ENCODE data around the gene FRY.

Gene FRY

GRCh38 chr13:32266130-32266529, 234.6 kb downstream of the FRY start:
- DNase-seq = no peak

GRCh38 chr13:32267836-32268439, 236.4 kb downstream of the FRY start:
- no peak for DNase-seq

GRCh38 chr13:32272021-32272683, 240.6 kb downstream of the FRY start:
- no peak for DNase-seq

GRCh38 chr13:32277839-32278238, 246.3 kb downstream of the FRY start:
- no peak for DNase-seq

- DNase-seq = no peak
Observed at GRCh38 chr13:32278426-32278825, 246.9 kb downstream of the FRY start.

- no peak for DNase-seq
Observed at GRCh38 chr13:32281096-32281495, 249.5 kb downstream of the FRY start.

GRCh38 chr13:32282096-32282711, 250.6 kb downstream of the FRY start:
- DNase-seq = no peak

GRCh38 chr13:32284927-32285632, 253.5 kb downstream of the FRY start:
- peak; percentile 1 for DNase-seq

GRCh38 chr13:32285633-32285965, 254.0 kb downstream of the FRY start:
- DNase-seq = no peak

GRCh38 chr13:32297206-32297605, 265.6 kb downstream of the FRY start:
- no peak for DNase-seq

GRCh38 chr13:32298695-32299094, 267.1 kb downstream of the FRY start:
- DNase-seq = no peak

- DNase-seq = no peak
Observed at GRCh38 chr13:32299893-32300292, 268.3 kb downstream of the FRY start.

- DNase-seq = no peak
Observed at GRCh38 chr13:32300406-32300805, 268.8 kb downstream of the FRY start.

GRCh38 chr13:32300920-32301319, 269.3 kb downstream of the FRY start:
- no peak for DNase-seq

- DNase-seq = no peak
Observed at GRCh38 chr13:32302461-32302860, 270.9 kb downstream of the FRY start.

- no peak for DNase-seq
Observed at GRCh38 chr13:32305646-32306045, 274.1 kb downstream of the FRY start.

GRCh38 chr13:32309312-32310133, 277.9 kb downstream of the FRY start:
- DNase-seq = no peak

GRCh38 chr13:32310134-32310706, 278.6 kb downstream of the FRY start:
- DNase-seq = peak; percentile 48

- no peak for DNase-seq
Observed at GRCh38 chr13:32311188-32311897, 279.8 kb downstream of the FRY start.

GRCh38 chr13:32314271-32315237, 283.0 kb downstream of the FRY start:
- DNase-seq = peak; percentile 43
